GM12872 (cell line): ENCODE measurements around the gene PHC2.

ENCODE experiments used
- CTCF ChIP-seq: IDR thresholded peaks from 3 replicates; pipeline ENCODE4 v1.5.1; 2011; ENCODE audit warnings: low read depth, mild to moderate bottlenecking, low read length, moderate library complexity; ENCODE audit not compliant: insufficient read depth

PHC2 gene

GRCh38 chr1:33347650-33347992, 83.3 kb downstream of the PHC2 start:
- TF ChIP-seq CTCF: no peak

- TF ChIP-seq CTCF: no peak
These were observed 83.8 kb downstream of the PHC2 start for GRCh38 chr1:33346927-33347649.

GRCh38 chr1:33346533-33346926, 84.4 kb downstream of the PHC2 start:
- no peak for TF ChIP-seq CTCF

- no peak for TF ChIP-seq CTCF
These were observed 85.9 kb downstream of the PHC2 start for GRCh38 chr1:33344896-33345560.

- no peak for TF ChIP-seq CTCF
These were observed 87.4 kb downstream of the PHC2 start for GRCh38 chr1:33343539-33343938.

- TF ChIP-seq CTCF: no peak
These were observed 88.7 kb downstream of the PHC2 start for GRCh38 chr1:33342041-33342723.

- TF ChIP-seq CTCF: no peak
These were observed 89.7 kb downstream of the PHC2 start for GRCh38 chr1:33341190-33341589.
